ENCODE results near the gene AP5Z1. TPM values are rescaled to one million over a fixed set of nuclear protein-coding genes. Genes with fewer than 3 reads are reported as not detected.

Gene AP5Z1
- total RNA-seq, 2 donors from 2014 or later, result 30.9 to 61.7 TPM

- Histone ChIP-seq H3K36me3 (peaks cover 7 to 11% of the 10 kb centered on the region in 2 donors), H3K27ac (no peak overlapping the region), H3K27me3 (replicated peaks; ENCODE audit: insufficient read depth) (no peaks in the 10 kb centered on the region), H3K9me3 (no peaks in the 10 kb centered on the region), H3K4me1 (replicated peaks) (no peaks in the 10 kb centered on the region), H3K4me3 (no peak overlapping the region)
- WGBS, result 90% methylated on average over 26 of the region's 26 CpGs
- DNase-seq (ENCODE audit: low spot score), result no peak
- intact Hi-C loops (cut with DNase I), result no loop called here
- TF ChIP-seq POLR2A (IDR thresholded peaks at IDR 0.05), result no peak
- TF ChIP-seq POLR2AphosphoS5 (IDR thresholded peaks at IDR 0.05), result no peak
- no peak for TF ChIP-seq CTCF (IDR thresholded peaks at IDR 0.05)
Measured at GRCh38 chr7:4789194-4790077, 14.0 kb downstream of the AP5Z1 start.

GRCh38 chr7:4790078-4790465 is 14.6 kb downstream of the AP5Z1 start:
- intact Hi-C loops (cut with DNase I), result no loop called here
- DNase-seq (ENCODE audit: low spot score), result no peak
- peaks cover 7 to 11% of the 10 kb centered on the region in 2 donors for H3K36me3 ChIP-seq
- WGBS, result 90% methylated on average over 9 of the region's 9 CpGs
- TF ChIP-seq POLR2A (IDR thresholded peaks at IDR 0.05), result no peak
- no peaks in the 10 kb centered on the region for H3K27me3 ChIP-seq (replicated peaks; ENCODE audit: insufficient read depth)
- H3K4me3 ChIP-seq, result no peak overlapping the region
- H3K9me3 ChIP-seq, result no peaks in the 10 kb centered on the region
- H3K4me1 ChIP-seq (replicated peaks), result no peaks in the 10 kb centered on the region
- no peak overlapping the region for H3K27ac ChIP-seq

- DNase-seq (ENCODE audit: low spot score), result no peak
- WGBS, result 92% methylated on average over 22 of the region's 24 CpGs
- Histone ChIP-seq H3K4me1 (replicated peaks) (no peaks in the 10 kb centered on the region), H3K27me3 (replicated peaks; ENCODE audit: insufficient read depth) (no peaks in the 10 kb centered on the region), H3K36me3 (peaks cover 7 to 11% of the 10 kb centered on the region in 2 donors), H3K9me3 (no peaks in the 10 kb centered on the region), H3K4me3 (no peak overlapping the region), H3K27ac (no peak overlapping the region)
- TF ChIP-seq POLR2AphosphoS5 (IDR thresholded peaks at IDR 0.05) (no peak), CTCF (IDR thresholded peaks at IDR 0.05) (no peak), POLR2A (IDR thresholded peaks at IDR 0.05) (no peak)
- intact Hi-C loops (cut with DNase I), result no loop called here
Measured at GRCh38 chr7:4790516-4790991, 15.1 kb downstream of the AP5Z1 start.

- H3K9me3 ChIP-seq, result no peaks in the 10 kb centered on the region
- WGBS, result 93% methylated on average over 25 of the region's 25 CpGs
- no peak overlapping the region for H3K27ac ChIP-seq
- peaks cover 4 to 7% of the 10 kb centered on the region in 2 donors for H3K36me3 ChIP-seq
- intact Hi-C loops (cut with DNase I), result no loop called here
- no peaks in the 10 kb centered on the region for H3K27me3 ChIP-seq (replicated peaks; ENCODE audit: insufficient read depth)
- no peak for TF ChIP-seq POLR2AphosphoS5 (IDR thresholded peaks at IDR 0.05)
- TF ChIP-seq POLR2A (IDR thresholded peaks at IDR 0.05), result no peak
- TF ChIP-seq CTCF (IDR thresholded peaks at IDR 0.05), result no peak
- H3K4me3 ChIP-seq, result no peak overlapping the region
- H3K4me1 ChIP-seq (replicated peaks), result no peaks in the 10 kb centered on the region
- DNase-seq (ENCODE audit: low spot score), result no peak
Measured at GRCh38 chr7:4791101-4791737, 15.8 kb downstream of the AP5Z1 start.

GRCh38 chr7:4791738-4792536 is 16.5 kb downstream of the AP5Z1 start:
- peak overlapping the region; percentile 20 to 33 for H3K4me3 ChIP-seq
- H3K4me1 ChIP-seq (replicated peaks), result no peaks in the 10 kb centered on the region
- no peaks in the 10 kb centered on the region for H3K27me3 ChIP-seq (replicated peaks; ENCODE audit: insufficient read depth)
- WGBS, result 49% methylated on average over 49 of the region's 50 CpGs
- DNase-seq (ENCODE audit: low spot score), result peak; percentile 56
- H3K36me3 ChIP-seq, result no peaks in the 10 kb centered on the region
- TF ChIP-seq CTCF (IDR thresholded peaks at IDR 0.05) (peak; percentile 14 to 63 (median 52)), POLR2A (IDR thresholded peaks at IDR 0.05) (no peak)
- intact Hi-C loops (cut with DNase I), result no loop called here
- H3K9me3 ChIP-seq, result no peaks in the 10 kb centered on the region
- peak overlapping the region in 1 of 2 donors; percentile 26 for H3K27ac ChIP-seq

Measured in prostate gland (tissue), 2 donors.